HuH-7 (cell line): ENCODE measurements around the gene PRKCA.
"Not testable (repeated sequence)": the region's sequence is repeated elsewhere in the genome, so short reads cannot be mapped to it uniquely, and the experiment has no call there.

Experiments
- DNase-seq: peaks from one replicate; pipeline ENCODE4 v3.0.0; 2011; ENCODE audit warnings: low spot score

The PRKCA gene

DNA sequence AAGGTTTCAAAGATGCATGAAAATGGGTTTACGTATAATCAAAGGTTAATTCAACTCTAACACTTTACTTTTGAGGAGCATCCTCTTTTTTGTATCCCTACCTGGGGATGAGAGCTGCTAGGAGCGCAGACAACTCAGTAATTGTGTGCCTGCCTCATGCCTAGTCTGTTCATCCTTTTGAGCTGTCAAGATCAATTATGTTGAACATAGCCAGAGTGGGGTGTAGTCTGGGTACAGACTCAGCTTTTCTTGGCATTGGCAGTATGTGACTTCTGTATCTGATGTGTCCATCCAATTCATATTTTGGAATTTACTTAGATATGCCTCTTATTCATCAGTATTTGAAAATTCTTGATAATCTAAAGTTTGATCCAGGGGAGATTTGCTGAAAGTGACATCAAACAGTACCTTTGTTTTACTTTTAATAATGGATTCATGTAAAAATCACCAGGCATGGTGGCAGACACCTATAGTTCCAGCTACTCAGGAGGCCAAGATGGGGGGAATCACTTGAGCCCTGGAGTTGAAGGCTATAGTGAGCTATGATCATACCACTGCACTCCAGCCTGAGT lies 24.1 kb downstream of the PRKCA start:
- no peak for DNase-seq

DNA sequence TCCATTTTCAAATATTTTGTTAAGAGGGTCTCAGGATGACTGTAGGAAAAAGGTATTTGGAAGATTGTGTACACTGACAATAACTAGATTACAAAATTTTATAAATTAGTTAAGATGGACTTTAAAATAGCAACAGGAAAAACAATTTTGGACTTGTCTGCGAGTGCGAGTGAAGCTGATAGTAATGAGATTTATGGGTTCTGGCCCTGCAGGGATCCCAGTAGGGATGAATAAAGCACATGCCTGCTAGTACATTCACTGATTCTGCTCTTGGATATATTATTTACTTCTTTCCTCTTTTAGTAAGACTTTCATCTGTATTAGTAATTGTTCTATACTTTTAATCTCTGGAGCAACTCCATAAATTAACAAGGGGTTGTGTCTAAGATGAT lies 28.2 kb downstream of the PRKCA start:
- no peak for DNase-seq

DNA sequence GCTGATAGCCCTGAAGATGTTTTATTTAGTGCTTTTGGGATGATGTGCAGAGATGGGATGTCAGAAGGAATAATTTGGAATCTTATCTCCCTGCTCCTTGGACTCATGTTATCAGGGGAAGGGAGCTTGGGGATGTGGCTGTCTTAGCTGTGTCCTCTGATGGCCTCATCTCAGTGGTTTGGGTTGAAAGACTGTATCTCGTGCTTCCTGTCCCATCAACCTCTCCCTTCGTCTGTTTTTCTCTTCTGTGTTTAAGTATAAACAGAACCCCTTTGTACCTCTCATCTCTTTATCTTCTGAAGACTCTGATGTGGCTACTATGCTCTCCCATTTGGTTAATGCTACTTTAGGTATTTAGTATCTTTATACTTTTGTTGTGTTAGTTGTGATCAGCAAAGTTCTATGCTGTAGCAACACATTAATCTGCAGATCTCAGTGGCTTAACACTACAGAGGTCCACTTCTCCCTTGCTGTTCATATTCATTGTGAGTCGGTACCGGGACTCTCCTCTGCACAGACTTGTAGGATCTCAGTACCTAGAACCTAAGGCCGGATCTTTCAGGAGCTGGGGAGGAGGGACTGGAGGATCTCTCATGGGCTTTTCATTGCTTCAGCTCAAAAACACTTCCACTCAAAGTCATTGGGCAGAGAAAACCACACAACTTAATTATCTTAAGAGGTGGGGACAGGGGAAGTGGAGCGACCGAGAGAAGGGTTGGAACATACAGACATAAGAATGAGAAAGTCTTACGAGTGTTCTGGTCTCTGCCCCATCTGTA lies 28.8 kb downstream of the PRKCA start:
- DNase-seq = no peak

DNA sequence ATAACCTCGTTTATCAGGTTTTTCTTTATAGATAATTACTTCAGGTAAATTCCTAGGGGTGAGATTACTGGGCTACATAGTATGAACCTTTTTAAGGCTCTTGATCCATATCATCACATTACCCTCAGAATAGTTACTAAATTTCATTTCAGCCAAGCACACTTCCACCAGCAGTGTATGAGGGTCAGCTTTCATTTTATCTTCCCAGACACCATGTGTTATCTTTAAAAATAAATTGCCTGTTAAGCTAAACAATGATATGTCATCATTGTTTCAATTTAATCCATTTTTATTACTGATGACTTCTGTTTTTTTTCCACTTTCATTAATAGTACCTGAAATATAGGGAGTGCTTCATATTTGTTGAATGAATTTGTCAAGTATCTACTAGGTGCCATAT lies 33.4 kb downstream of the PRKCA start:
- no peak for DNase-seq

DNA sequence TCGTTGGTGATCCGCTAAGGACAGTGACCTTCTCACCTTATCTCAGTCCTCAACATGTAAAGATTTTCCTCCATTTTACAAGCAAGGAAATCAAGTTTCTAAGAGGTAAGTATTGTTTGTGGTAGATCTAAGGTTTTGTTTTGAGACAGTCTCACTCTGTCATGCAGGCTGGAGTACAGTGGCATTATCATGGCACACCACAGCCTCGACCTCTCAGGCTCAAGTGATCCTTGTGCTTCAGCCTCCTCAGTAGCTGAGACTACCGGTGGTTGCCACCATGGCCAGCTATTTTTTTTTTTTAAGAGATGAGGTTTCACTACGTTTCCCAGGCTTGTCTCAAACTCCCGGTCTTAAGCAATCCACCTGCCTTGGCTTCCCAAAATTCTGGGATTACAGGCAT lies 34.9 kb downstream of the PRKCA start:
- DNase-seq = no peak

DNA sequence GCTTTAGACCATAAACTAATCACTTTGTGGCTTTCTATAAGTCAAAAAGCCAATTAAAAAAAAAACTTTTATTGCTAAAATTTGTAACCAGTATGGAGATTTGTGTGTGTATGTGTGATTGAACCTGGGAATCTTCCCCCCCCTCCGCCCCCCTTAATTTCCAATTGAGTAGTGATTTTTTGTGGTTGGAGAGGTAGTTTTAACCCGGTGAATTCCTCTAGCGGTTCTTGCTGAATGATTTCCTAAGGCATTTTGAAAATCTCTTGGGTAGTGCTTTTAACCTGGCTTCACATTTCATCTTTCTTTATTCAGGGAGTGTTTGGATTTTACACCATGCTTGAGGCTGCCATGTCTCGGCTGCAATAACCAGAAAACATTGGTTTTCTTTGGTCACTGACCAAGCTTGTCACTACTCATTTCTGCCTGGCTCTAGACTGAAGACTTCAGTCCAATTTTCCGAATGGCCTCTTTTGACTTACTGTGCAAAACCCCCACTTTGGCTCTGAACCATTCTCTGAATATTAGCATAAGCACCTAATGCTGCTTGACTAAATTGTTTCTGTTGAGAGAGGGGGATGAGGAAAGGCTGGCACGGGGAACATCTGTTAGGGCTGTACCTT lies 35.6 kb downstream of the PRKCA start:
- no peak for DNase-seq

DNA sequence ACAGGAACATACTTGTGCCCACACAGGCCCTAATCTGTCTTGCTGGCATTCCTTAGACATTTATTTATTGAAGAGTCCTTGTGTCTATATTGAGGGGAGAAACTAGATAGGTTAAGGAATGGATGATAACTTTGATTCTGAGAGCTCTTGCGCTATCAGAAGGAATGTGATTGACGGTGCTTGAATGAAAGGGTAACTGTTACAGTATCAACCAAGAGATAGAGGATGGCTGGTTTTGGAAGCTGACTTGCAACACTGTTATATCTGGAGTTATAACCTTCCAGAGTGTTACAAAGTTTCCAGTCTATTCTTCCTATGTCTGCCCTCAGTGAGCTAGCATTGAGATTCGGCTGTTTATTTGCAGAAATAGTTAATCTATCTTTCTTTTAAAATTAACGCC lies 36.5 kb downstream of the PRKCA start:
- no peak for DNase-seq

DNA sequence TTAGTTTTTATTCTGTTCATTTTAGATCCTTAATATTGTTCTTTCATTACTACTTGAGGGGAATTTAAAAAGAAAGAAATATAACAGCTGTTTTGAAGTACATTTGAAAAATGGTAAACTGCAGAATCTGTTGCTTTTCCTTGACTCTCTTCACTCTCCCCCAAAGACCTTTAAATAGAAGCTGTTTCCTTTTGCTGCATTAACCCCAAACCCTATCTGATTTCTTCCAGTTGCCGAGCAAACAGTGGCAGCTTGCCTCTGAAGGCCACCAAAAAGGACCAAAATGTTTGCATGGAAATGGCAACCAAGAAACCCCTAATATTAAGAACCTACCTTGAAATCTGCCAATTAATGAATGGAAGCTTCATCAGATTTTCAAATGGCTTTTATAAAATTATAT lies 37.1 kb downstream of the PRKCA start:
- no peak for DNase-seq

DNA sequence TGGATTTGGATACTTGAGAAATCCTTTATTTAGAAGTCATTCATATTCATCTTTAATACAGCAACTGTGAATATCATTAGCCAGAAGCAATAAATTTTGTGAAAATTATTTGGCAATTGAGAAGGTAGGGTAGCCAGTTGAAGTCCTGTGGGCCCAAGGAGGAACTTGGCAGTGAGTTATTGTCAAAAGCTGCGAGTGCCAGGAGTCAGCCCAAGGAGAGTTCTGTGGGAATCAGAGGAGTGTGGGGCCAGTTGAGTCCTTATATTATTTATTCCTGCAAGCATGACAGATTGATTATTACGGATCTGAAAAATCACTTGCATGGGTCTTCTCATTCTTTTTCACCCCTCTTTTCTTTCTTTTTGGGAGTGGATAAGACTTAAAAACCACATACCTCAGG lies 38.3 kb downstream of the PRKCA start:
- no peak for DNase-seq

DNA sequence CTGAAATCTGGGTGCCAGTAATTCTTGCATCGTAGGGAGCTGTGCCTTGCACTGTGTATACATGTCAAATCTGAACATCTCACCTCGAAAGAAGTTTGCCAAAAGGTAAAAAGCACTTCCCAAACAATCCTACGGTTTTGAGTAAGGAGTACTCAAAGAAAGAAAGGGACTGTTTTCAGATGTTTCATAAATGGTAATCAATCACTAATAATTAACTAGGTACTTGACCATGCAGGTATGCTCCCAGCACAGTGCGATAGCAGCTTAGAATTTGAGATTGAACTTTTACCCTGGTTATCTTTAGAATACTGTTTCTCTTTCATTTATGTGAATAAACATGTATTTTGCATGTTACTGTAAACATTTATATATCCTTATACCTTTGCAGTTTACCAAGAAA lies 39.0 kb downstream of the PRKCA start:
- peak; percentile 20 for DNase-seq

DNA sequence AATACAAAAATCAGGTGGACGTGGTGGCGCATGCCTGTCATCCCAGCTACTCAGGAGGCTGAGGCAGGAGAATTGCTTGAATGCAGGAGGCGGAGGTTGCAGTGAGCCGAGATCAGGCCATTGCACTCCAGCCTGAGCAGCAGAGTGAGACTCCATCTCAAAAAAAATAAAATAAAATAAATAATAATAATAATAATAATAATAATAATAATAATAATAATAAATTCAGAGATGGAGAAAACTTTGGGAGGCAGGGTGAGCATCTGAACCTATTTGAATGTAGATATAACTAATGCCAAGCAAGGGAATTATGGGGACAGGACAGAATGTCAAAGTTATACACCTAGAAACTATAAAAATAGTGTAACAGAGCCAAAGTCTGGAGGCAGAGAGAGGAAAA lies 39.9 kb downstream of the PRKCA start:
- DNase-seq = not testable (repeated sequence)

DNA sequence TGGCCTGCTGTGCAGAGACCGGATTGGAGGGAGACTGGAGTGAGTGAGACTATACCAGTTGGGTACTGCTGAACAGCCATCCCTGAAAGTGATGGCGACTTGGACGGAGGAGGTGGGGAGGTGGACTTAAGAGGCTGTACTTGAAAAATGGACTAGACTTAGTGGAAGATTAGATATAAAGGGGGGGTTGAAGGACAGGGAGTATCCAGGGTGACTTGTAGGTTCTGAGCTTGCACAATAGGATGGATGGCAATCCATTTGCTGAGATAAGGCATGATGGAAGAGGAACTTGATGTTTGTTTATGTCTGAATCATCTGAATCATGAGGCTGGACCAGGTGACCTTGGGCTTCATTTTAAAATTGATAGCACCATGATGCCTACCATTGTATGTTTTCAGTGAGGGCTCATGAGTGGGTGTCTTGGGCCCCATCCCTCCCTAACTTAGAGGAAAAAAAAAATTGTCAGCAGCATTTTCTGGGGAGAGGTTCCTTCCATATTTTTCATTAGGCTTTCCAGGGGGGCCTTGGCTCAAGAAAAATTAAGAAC lies 41.2 kb downstream of the PRKCA start:
- DNase-seq = no peak

DNA sequence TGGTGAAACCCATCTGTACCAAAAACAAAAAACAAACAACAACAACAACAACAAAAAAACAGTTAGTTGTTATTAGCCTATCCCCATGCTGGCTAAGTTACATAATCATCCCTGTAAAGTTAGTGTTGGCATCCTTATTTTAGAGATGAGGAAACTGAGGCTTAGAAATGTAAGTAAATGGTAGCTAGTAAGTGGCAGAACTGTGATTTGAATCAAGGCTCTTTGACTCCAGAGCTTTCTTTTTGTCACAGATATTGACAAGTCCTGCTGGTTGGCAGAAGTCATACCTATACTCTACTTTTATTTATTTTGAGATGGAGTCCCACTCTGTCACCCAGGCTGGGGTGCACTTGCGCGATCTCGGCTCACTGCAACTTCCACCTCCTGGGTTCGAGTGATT lies 42.1 kb downstream of the PRKCA start:
- DNase-seq = no peak

DNA sequence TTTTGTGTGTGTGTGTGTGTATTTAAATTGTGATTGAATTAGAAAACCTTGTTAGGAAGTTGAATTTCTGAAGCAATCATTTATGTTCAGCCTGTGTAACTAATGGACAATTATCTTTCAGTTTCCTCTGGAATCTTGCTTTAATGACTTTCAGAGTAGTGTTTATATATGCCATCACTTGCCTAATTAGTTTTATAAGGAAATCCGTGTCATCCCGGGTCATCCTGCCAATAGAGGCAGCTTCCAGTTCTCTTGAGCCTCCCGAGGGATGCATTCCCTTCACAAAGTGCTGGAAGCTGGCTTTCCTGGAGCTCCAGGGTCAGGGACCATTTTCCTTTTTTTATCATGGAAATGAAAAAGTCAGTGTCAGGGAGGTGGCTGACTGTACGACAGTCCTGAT lies 42.9 kb downstream of the PRKCA start:
- no peak for DNase-seq

DNA sequence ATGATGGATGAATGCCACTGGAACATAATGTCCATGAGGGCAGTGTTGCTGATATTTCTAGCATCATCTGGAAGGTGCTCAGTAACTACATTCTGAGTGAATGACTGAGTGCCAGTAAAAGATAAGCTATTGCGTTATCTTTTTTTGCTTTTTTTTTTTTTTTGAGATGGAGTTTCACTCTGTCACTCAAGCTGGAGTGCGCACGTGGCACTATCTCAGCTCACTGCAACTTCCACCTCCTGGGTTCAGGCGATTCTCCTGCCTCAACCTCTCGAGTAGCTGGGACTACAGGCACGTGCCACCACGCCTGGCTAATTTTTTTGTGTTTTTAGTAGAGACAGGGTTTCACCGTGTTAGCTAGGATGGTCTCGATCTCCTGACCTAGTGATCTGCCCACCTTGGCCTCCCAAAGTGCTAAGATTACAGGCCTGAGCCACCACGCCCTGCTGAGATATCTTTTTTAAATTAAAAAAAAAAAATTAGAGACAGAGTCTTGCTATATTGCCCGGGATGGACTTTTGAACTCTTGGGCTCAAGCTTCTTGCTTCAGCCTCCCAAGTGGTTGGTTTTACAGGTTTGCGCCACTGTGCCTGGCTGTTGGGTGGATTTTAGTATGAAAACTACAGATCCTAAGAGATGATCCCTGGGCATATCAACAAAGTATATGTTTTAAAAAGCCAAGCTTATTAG lies 43.7 kb downstream of the PRKCA start:
- not testable (repeated sequence) for DNase-seq

DNA sequence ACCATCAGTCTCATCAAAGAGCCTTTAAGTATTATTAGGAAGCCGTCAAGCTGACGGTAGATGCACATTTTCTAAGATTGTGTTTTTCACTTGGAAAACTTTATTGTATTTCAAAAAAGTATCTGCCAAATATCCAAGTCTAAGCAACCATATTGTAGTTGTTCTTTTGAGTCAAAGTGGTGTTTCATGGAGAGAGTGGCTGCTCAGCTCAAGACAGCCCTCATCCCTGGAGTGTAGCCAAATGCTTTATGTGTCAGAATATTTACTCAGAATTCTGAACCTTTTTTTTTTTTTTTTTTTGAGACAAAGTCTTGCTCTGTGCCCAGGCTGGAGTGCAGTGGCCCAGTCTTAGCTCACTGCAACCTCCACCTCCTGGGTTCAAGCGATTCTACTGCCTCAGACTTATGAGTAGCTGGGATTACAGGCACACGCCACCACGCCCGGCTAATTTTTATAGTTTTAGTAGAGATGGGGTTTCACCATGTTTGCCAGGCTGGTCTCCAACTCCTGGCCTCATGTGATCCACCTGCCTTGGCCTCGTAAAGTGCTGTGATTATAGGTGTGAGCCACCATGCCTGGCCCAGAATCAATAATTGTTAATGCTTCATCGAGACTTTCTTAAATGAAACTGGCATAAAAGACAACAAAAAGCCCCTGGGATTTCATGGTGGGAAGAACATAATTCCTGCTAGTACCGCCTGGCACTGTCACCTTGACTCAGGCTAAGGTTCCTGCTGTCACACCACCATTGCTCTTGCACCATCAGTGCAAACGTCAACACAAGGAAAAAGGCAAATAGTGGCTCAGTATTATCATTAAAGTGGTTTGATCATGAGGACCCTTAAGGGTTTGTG lies 45.5 kb downstream of the PRKCA start:
- DNase-seq = no peak

DNA sequence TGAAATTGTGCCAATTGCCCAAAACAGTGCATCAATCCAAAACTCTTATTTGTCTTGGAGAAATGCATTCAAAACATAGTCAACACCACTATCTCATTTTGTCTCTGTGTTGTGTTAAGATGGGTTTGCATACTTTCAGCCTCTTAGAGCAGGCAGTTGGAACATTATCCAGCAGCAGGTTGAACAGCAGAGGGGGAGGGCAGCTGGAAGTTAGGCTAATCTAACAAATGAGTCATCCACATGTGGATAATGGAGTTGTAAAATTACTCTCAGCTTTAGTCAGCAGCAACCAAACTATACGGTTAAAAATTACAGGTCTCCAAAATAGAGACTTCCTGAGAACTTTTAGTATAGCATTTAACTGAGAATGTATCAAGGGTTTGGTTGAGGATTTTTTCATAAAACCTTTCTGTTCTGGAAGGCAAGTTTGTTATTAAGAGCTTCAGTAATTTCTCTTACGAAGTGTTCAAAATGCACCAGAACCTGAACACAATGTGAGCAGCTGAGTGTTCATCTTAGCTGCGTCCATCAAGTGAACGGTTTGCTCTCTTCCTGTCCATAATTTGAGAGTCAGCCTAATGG lies 46.3 kb downstream of the PRKCA start:
- no peak for DNase-seq

DNA sequence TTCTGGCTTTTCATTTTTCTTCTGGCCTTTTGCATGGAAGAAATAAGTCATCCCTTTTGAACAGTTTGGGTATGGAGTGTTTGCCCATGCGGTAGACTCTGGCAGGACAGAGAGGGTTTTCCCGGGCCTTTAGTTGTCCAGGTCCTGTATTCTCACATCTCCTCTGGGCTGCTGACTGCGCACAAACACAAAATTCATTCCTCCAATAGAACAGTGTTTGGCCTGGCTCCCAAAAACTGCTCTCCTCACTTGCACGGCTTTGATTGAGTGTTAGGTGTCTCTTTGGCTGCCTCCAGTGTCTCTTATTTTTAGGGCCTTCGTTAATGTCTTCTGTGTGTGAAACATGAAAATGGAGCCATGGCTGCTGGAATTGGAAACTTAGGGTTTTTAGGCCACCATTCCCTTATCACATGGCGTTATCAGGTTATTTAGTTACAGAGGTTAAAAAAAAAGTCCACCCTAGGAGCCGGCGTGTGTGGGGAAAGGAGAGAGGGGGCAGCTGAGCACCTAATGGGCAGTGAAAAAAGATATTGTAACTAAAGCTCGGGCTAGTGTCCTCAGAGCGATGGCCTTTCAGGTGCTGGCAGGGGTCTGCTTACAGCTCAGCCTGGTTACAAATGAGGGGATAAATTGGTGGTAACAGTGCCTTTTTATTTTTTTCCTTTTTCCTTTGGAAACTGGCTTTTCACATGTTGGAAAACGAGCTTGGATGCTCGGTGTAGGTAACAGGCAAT lies 47.3 kb downstream of the PRKCA start:
- DNase-seq = no peak

DNA sequence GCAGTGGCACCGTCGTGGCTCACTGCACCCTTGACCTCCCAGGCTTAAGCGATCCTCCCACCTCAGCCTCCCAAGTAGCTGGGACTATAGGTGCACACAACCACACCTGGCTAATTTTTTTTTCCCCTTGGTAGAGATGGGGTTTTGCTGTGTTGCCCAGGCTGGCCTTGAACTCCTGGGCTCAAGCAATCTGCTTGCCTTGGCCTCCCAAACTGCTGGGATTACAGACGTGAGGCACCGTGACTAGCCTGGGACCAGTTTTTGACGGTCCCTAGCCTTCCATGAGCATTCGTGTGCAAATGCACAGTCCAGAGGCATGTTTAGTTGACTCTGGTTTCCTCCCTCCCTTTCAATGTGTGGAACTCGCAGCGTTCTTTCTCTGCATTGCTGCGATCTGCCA lies 48.2 kb downstream of the PRKCA start:
- DNase-seq = not testable (repeated sequence)

DNA sequence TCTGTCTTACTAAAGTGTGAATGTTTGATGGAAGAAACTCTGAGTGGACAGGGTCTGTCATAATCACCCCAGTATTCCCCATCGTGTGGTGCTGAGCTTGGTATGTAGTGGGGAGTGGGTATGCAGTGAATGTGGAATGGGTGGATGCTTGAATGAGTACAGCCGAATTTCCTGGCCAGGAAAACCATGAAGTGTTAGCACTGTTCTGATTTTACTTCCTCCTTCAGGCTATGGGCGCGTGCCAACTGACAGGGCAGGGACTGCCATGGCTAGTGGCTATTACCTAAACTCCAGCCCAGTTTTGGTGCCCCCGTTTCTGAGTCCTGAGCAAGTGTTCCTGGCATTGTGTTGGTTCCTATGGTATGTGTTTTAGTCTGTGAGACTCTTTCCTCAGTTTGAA lies 48.6 kb downstream of the PRKCA start:
- no peak for DNase-seq

DNA sequence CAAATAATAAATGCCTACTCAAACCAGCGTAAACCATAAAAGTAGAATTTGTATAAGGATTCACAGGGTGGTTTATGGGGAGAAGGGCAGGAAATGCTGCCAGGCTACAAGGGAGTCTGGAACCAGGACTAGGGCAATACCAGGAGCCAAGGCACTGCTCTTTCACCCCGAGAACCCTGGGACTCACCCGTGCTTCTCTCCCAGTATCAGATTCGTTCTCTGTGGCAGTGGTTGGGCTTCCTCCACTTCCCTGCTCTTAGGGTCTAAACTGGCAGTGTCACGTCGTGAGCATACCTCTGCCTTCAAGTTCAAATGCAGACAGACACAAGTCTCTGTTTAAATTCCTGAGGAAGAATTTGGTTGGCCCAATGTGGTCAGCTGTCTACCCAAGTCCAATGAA lies 49.3 kb downstream of the PRKCA start:
- no peak for DNase-seq
